Upper lobe of left lung (tissue), 4 donors: ENCODE measurements around the gene FKBP3.

Experiments used
- EP300 ChIP-seq, 4 donors: sonication (generic); formaldehyde crosslinking; IDR thresholded peaks; one replicate each; pipeline ENCODE4 v1.5.1; 2017; ENCODE audit warnings: antibody characterized with exemption in 4 of 4, control low read depth in 2 of 4
- POLR2A ChIP-seq, 4 donors: fragments of 450-650 bp; IDR thresholded peaks; one replicate each; pipeline ENCODE4 v1.5.1; 2016 to 2017; ENCODE audit warnings: antibody characterized with exemption in 4 of 4, mild to moderate bottlenecking in 2 of 4
- POLR2AphosphoS5 ChIP-seq, 2 donors: sonication (generic); formaldehyde crosslinking; IDR thresholded peaks; one replicate each; pipeline ENCODE4 v1.5.1; 2017; ENCODE audit warnings: antibody characterized with exemption in 2 of 2
- TF ChIP-seq, protein P1 (sequence below), 6 experiments: fragments of 450-650 bp in 4 of 6; fragments of 200-600 bp in 2 of 6; sonication (generic) in 2 of 6; IDR thresholded peaks; one replicate each; pipeline ENCODE4 v1.5.1; 2016 to 2019; ENCODE audit warnings: antibody characterized with exemption in 6 of 6

GRCh38 chr14:45084946-45085346 lies 49.3 kb downstream of the FKBP3 start:
- TF ChIP-seq POLR2A (IDR thresholded peaks at IDR 0.05) (no peak), EP300 (IDR thresholded peaks at IDR 0.05) (no peak), POLR2AphosphoS5 (IDR thresholded peaks at IDR 0.05) (no peak)
- TF ChIP-seq, protein P1, sequence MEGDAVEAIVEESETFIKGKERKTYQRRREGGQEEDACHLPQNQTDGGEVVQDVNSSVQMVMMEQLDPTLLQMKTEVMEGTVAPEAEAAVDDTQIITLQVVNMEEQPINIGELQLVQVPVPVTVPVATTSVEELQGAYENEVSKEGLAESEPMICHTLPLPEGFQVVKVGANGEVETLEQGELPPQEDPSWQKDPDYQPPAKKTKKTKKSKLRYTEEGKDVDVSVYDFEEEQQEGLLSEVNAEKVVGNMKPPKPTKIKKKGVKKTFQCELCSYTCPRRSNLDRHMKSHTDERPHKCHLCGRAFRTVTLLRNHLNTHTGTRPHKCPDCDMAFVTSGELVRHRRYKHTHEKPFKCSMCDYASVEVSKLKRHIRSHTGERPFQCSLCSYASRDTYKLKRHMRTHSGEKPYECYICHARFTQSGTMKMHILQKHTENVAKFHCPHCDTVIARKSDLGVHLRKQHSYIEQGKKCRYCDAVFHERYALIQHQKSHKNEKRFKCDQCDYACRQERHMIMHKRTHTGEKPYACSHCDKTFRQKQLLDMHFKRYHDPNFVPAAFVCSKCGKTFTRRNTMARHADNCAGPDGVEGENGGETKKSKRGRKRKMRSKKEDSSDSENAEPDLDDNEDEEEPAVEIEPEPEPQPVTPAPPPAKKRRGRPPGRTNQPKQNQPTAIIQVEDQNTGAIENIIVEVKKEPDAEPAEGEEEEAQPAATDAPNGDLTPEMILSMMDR (IDR thresholded peaks at IDR 0.05) = no peak
